ENCODE measurements around the gene PPIL4. TPM values are rescaled to one million over a fixed set of nuclear protein-coding genes. Genes with fewer than 3 reads are reported as not detected.

Gene PPIL4
- total and polyA plus RNA-seq, 2 donors from 2014 or later, result 18.0 to 30.1 TPM

- Histone ChIP-seq H3K27me3 (ENCODE audit: control insufficient read depth, insufficient read depth, low read length) (no peaks in the 10 kb centered on the region), H3K9me3 (ENCODE audit: control insufficient read depth in 2 of 3, insufficient read depth in 1 of 3, low read length in 3 of 3) (no peaks in the 10 kb centered on the region), H3K4me1 (ENCODE audit: control insufficient read depth in 2 of 3, insufficient read depth in 2 of 3, low read depth in 1 of 3, low read length in 3 of 3) (peaks cover 0 to 10% (median 3%) of the 10 kb centered on the region in 3 donors), H3K36me3 (ENCODE audit: control insufficient read depth in 2 of 3, insufficient read depth in 3 of 3, low read length in 3 of 3) (no peaks in the 10 kb centered on the region), H3K27ac (ENCODE audit: low read depth in 2 of 2, low read length in 2 of 2) (no peak overlapping the region), H3K9ac (ENCODE audit: low read length in 3 of 3) (no peak overlapping the region), H3K4me3 (ENCODE audit: low read length in 3 of 3) (no peak overlapping the region)
- no peak for TF ChIP-seq CTCF (IDR thresholded peaks at IDR 0.05; ENCODE audit: borderline replicate concordance, extremely low read depth, insufficient read depth)
- DNase-seq (peak in 2 of 5 donors; percentile 66 to 71), FAIRE-seq (no peak)
- intact Hi-C loops (cut with DNase I), result no loop called here
Measured at GRCh38 chr6:149488815-149489214, 57.0 kb downstream of the PPIL4 start.

GRCh38 chr6:149487316-149487715 is 58.5 kb downstream of the PPIL4 start:
- Histone ChIP-seq H3K4me1 (ENCODE audit: control insufficient read depth in 2 of 3, insufficient read depth in 2 of 3, low read depth in 1 of 3, low read length in 3 of 3) (peaks cover 0 to 14% (median 9%) of the 10 kb centered on the region in 3 donors), H3K27ac (ENCODE audit: low read depth in 2 of 2, low read length in 2 of 2) (no peak overlapping the region), H3K9ac (ENCODE audit: low read length in 3 of 3) (no peak overlapping the region), H3K4me3 (ENCODE audit: low read length in 3 of 3) (no peak overlapping the region), H3K36me3 (ENCODE audit: control insufficient read depth in 2 of 3, insufficient read depth in 3 of 3, low read length in 3 of 3) (no peaks in the 10 kb centered on the region), H3K27me3 (ENCODE audit: control insufficient read depth, insufficient read depth, low read length) (no peaks in the 10 kb centered on the region), H3K9me3 (ENCODE audit: control insufficient read depth in 2 of 3, insufficient read depth in 1 of 3, low read length in 3 of 3) (no peaks in the 10 kb centered on the region)
- no peak for TF ChIP-seq CTCF (IDR thresholded peaks at IDR 0.05; ENCODE audit: borderline replicate concordance, extremely low read depth, insufficient read depth)
- DNase-seq (no peak), FAIRE-seq (no peak)
- intact Hi-C loops (cut with DNase I), result no loop called here

DNA sequence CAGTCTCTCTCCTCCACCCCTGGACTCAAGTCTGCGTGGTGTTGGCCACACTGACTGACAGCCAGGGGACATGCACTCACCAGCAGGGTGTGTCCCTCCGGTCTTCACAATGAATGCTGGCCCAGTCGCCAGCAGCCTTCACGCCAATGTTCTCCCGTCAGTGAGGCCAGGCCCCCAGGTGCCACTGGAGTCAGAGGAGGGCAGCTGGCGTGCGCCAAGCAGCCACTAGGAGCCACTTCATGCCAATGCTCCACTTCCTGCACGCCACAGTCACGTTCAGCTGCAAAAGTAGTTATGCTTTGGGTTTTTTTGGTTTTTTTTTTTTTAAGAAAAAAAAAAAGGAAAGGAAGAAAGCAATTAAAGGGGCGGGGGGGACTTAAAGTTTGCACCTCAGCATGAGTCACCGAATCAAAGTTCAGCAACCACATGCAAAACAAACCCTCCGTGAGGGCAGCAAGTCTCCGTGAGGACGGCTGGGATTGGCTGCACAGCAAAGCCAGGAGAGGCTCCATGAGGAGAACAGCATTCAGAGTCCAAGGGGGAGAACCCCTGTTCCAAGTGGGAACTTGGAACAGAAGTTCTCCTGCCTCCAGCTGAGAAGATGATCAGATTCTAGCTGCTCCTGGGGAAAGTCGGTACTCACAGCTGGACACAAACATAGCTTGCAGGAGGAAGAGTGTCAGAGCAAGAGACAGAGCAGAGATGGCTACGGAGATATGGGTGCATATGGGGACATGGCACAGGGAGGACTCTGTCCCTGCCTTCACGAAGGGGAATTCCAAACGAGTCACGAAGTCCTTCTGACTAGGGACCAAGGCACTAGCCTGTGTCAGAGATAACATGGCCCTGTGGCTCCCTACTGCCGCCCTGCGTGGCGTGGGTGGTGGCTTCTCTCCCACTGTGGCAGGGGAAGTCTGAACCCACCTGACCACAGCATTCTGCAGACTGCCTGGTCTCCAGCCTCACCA is 60.8 kb downstream of the PPIL4 start, which contains the start of gene ZC3H12D:
TSS of gene ZC3H12D (minus strand) at position 282 of the 968 bp plus-strand sequence. CDS start 10,471 bp downstream, outside the sequence.
- peaks cover 0 to 21% (median 13%) of the 10 kb centered on the region in 3 donors for H3K4me1 ChIP-seq (ENCODE audit: control insufficient read depth in 2 of 3, insufficient read depth in 2 of 3, low read depth in 1 of 3, low read length in 3 of 3)
- peak within 1 kb of the TSS; percentile 59 to 61 for H3K27ac ChIP-seq (ENCODE audit: low read depth in 2 of 2, low read length in 2 of 2)
- H3K36me3 ChIP-seq (ENCODE audit: control insufficient read depth in 2 of 3, insufficient read depth in 3 of 3, low read length in 3 of 3), result no peaks in the 10 kb centered on the region
- intact Hi-C loops (cut with DNase I), result no loop called here
- TF ChIP-seq CTCF (IDR thresholded peaks at IDR 0.05; ENCODE audit: borderline replicate concordance, extremely low read depth, insufficient read depth), result peak; percentile 11
- FAIRE-seq (no peak), DNase-seq (peak in 1 of 5 donors; percentile 81)
- no peaks in the 10 kb centered on the region for H3K9me3 ChIP-seq (ENCODE audit: control insufficient read depth in 2 of 3, insufficient read depth in 1 of 3, low read length in 3 of 3)
- H3K9ac ChIP-seq (ENCODE audit: low read length in 3 of 3), result no peak within 1 kb of the TSS
- no peaks in the 10 kb centered on the region for H3K27me3 ChIP-seq (ENCODE audit: control insufficient read depth, insufficient read depth, low read length)
- H3K4me3 ChIP-seq (ENCODE audit: low read length in 3 of 3), result peak within 1 kb of the TSS in 2 of 3 donors; percentile 18 to 46
